Smooth muscle cell (in vitro differentiated cells): ENCODE data around the gene GALNT10. TPM values are rescaled to one million over a fixed set of nuclear protein-coding genes. Genes with fewer than 3 reads are reported as not detected.

Experiments used
- DNase-seq: peaks from one replicate; lab custom pipeline; 2025; ENCODE audit not compliant: unreplicated experiment; lab: John Stamatoyannopoulos, UW
- H2AFZ ChIP-seq: fragments of 200-600 bp; sonication (generic); 2 replicates; pipeline ENCODE4 v1.6.0; 2016; ENCODE audit warnings: antibody characterized with exemption, low read depth, mild to moderate bottlenecking
- H3F3A ChIP-seq: fragments of 200-600 bp; sonication (generic); 2 replicates; pipeline ENCODE4 v1.6.0; 2017; ENCODE audit warnings: antibody characterized with exemption, low read depth
- H3K27ac ChIP-seq: fragments of 200-600 bp; sonication (generic); 2 replicates; pipeline ENCODE4 v1.5.1; 2016; ENCODE audit warnings: low read depth, mild to moderate bottlenecking
- H3K27me3 ChIP-seq: fragments of 200-600 bp; sonication (generic); 2 replicates; pipeline ENCODE4 v1.6.1; 2016; ENCODE audit warnings: low read depth, mild to moderate bottlenecking
- H3K36me3 ChIP-seq: fragments of 200-600 bp; sonication (generic); 2 replicates; pipeline ENCODE4 v1.5.1; 2016; ENCODE audit warnings: low read depth
- H3K4me1 ChIP-seq: fragments of 200-600 bp; sonication (generic); 2 replicates; pipeline ENCODE4 v1.5.1; 2016; ENCODE audit warnings: low read depth
- H3K4me2 ChIP-seq: fragments of 200-600 bp; sonication (generic); 2 replicates; pipeline ENCODE4 v1.6.0; 2016; ENCODE audit warnings: mild to moderate bottlenecking
- H3K4me3 ChIP-seq: fragments of 200-600 bp; sonication (generic); 2 replicates; pipeline ENCODE4 v1.5.1; 2016; ENCODE audit warnings: mild to moderate bottlenecking
- H3K79me2 ChIP-seq: fragments of 200-600 bp; sonication (generic); 2 replicates; pipeline ENCODE4 v1.6.0; 2016; ENCODE audit warnings: low read depth, mild to moderate bottlenecking
- H3K9ac ChIP-seq: fragments of 200-600 bp; sonication (generic); 2 replicates; pipeline ENCODE4 v1.6.0; 2016; ENCODE audit warnings: low read depth
- H3K9me3 ChIP-seq: fragments of 200-600 bp; sonication (generic); replicated peaks from 2 replicates; pipeline ENCODE4 v1.5.1; 2016; ENCODE audit warnings: low read depth
- H4K20me1 ChIP-seq: fragments of 200-600 bp; sonication (generic); 2 replicates; pipeline ENCODE4 v1.6.0; 2016; ENCODE audit warnings: low read depth
- WGBS: methylation state at CpG from one replicate; pipeline ENCODE4 v1.1.7; 2016; ENCODE audit warnings: low lambda C conversion rate; 5-methylcytosine and 5-hydroxymethylcytosine counted together
- polyA plus RNA-seq: library from polyadenylated mRNA; unstranded; fragments of >200 nt; fragmentation: Nextera tagmentation; extraction: Ambion mirVana; gene quantifications from 2 replicates; pipeline ENCODE4 v1.2.1, GENCODE V29; 2016
- total RNA-seq: library from RNA; depleted of rRNA; stranded (reverse); fragments of >200 nt; gene quantifications from 2 replicates; pipeline ENCODE4 v1.2.3, GENCODE V29; 2014
- TF ChIP-seq, protein P1 (sequence below): fragments of 200-600 bp; sonication (generic); IDR thresholded peaks from 2 replicates; pipeline ENCODE4 v1.5.1; 2017; ENCODE audit warnings: borderline replicate concordance, mild to moderate bottlenecking, antibody characterized with exemption; ENCODE audit not compliant: insufficient read depth, poor library complexity, severe bottlenecking

The GALNT10 gene
- total and polyA plus RNA-seq, 2 experiments from 2014 or later: 23.6 to 24.6 TPM

DNA sequence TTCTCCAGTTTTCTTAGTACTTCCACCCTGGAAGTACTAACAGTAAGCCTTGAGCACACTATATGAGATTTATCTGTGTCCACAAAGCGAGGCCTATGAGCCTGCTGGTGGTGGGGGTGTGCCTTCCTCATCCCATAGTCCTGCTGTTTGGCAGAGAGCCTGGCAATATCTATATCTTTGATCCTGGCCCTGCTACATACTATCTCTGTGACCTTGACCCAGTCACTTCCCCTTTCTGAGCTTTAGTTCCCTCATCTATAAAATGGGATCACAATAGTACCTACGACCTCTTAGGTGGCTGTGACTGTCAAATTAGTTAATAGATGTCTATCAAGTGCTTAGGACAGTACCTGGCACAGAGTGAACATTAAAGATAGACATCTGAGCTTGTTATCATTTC, 140.7 kb downstream of the GALNT10 start:
- Histone ChIP-seq H3K79me2 (no peaks in the 10 kb centered on the region), H4K20me1 (no peaks in the 10 kb centered on the region), H3K27me3 (no peaks in the 10 kb centered on the region), H3K9me3 (no peaks in the 10 kb centered on the region), H3K4me1 (no peaks in the 10 kb centered on the region), H3K4me3 (no peak overlapping the region), H2AFZ (no peak overlapping the region), H3K9ac (no peak overlapping the region), H3K36me3 (no peaks in the 10 kb centered on the region), H3K27ac (no peak overlapping the region), H3F3A (no peaks in the 10 kb centered on the region), H3K4me2 (no peak overlapping the region)
- DNase-seq: no peak
- TF ChIP-seq, protein P1, sequence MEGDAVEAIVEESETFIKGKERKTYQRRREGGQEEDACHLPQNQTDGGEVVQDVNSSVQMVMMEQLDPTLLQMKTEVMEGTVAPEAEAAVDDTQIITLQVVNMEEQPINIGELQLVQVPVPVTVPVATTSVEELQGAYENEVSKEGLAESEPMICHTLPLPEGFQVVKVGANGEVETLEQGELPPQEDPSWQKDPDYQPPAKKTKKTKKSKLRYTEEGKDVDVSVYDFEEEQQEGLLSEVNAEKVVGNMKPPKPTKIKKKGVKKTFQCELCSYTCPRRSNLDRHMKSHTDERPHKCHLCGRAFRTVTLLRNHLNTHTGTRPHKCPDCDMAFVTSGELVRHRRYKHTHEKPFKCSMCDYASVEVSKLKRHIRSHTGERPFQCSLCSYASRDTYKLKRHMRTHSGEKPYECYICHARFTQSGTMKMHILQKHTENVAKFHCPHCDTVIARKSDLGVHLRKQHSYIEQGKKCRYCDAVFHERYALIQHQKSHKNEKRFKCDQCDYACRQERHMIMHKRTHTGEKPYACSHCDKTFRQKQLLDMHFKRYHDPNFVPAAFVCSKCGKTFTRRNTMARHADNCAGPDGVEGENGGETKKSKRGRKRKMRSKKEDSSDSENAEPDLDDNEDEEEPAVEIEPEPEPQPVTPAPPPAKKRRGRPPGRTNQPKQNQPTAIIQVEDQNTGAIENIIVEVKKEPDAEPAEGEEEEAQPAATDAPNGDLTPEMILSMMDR: no peak
- WGBS: 98% methylated on average over 2 of the region's 2 CpGs

DNA sequence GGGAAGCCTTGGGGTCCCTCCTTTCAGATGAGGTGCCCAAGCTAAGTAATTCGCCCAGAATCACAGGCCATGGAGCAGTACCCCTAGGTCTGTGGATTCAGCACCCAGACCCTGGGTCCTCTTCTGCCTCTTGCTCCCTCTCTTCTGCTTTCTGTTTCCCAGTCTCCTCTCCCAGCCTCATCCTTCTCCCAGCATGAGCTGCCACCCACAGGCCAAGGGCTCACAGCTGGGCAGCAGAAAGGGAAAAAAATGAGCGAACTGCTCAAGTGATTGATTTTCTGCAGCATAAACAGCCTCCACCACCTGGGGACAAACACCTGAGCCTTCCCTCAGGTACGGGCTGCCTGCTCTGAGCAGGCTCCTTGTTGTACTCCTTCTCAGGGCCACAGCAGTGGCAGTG, 141.4 kb downstream of the GALNT10 start:
- no peak overlapping the region for H3K9ac ChIP-seq
- TF ChIP-seq, protein P1: no peak
- no peak for DNase-seq

DNA sequence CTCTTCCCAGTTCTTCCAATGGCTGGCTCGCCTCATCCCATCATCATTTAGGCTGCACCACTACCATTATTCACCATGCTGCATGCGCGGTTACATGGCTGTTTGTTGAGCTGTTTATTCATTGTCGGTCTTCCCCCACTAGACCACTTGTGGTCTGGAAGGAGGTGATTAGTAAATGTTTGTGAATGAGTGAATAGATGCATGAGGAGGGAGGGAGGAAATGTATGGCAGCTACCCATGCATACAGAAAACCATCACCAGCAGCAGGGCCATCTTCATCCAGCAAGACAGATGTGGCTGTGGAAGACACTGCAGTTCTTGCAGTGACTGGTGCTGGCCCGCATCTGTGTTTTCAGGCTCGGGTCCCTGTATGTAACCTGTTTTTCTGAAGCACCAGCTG, 141.9 kb downstream of the GALNT10 start:
- Histone ChIP-seq H3K79me2 (no peaks in the 10 kb centered on the region), H4K20me1 (no peaks in the 10 kb centered on the region), H3K4me1 (no peaks in the 10 kb centered on the region), H3K27me3 (no peaks in the 10 kb centered on the region), H2AFZ (no peak overlapping the region), H3K9me3 (no peaks in the 10 kb centered on the region), H3K9ac (no peak overlapping the region), H3K4me2 (no peak overlapping the region), H3K27ac (no peak overlapping the region), H3K36me3 (no peaks in the 10 kb centered on the region), H3K4me3 (no peak overlapping the region), H3F3A (no peaks in the 10 kb centered on the region)
- TF ChIP-seq, protein P1: no peak
- 97% methylated on average over 6 of the region's 6 CpGs for WGBS
- no peak for DNase-seq

More for the DNA sequence above, 141.4 kb downstream of the GALNT10 start:
- Histone ChIP-seq H3F3A (no peaks in the 10 kb centered on the region), H3K4me2 (no peak overlapping the region), H3K4me3 (no peak overlapping the region), H3K79me2 (no peaks in the 10 kb centered on the region), H3K9me3 (no peaks in the 10 kb centered on the region), H4K20me1 (no peaks in the 10 kb centered on the region), H3K4me1 (no peaks in the 10 kb centered on the region), H2AFZ (no peak overlapping the region), H3K36me3 (no peaks in the 10 kb centered on the region), H3K27ac (no peak overlapping the region), H3K27me3 (no peaks in the 10 kb centered on the region)
- 96% methylated on average over 3 of the region's 3 CpGs for WGBS

DNA sequence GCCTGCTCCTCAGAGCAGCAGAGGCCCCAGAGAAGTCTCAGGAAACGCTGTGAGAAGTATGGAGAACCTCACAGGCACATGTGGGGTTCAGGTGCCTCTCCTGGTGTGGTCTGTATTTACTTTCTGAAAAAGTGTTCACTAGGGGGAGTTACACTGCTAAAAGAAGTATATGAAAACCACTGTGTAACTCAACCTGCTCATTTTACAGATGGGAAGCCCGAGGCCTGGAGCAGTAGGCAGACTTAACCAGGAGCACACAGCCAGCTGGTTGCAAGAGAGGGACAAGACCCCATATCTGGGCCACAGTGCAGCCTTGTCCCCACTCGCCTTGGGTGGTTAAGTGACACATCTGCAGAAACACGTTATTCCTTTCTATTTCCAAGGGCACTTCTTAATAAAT, 142.5 kb downstream of the GALNT10 start:
- DNase-seq: no peak
- H3K79me2 ChIP-seq: no peaks in the 10 kb centered on the region
- no peak overlapping the region for H3K27ac ChIP-seq
- TF ChIP-seq, protein P1: no peak
- no peaks in the 10 kb centered on the region for H3K9me3 ChIP-seq
- no peaks in the 10 kb centered on the region for H3K27me3 ChIP-seq
- WGBS: 100% methylated on average over 4 of the region's 4 CpGs
- H2AFZ ChIP-seq: no peak overlapping the region
- no peak overlapping the region for H3K4me2 ChIP-seq
- H3K4me1 ChIP-seq: no peaks in the 10 kb centered on the region
- no peaks in the 10 kb centered on the region for H3F3A ChIP-seq
- H4K20me1 ChIP-seq: no peaks in the 10 kb centered on the region
- no peaks in the 10 kb centered on the region for H3K36me3 ChIP-seq
- H3K9ac ChIP-seq: no peak overlapping the region
- no peak overlapping the region for H3K4me3 ChIP-seq
